K562 (cell line): ENCODE measurements around the gene ELMO3. TPM values are rescaled to one million over a fixed set of nuclear protein-coding genes. Genes with fewer than 3 reads are reported as not detected.
A peak's percentile ranks its signal among the peaks of the same experiment; 100 is the strongest.

Experiments used
- ATAC-seq: fragments of 200-7000 bp; cut with Tn5 transposase; 3 replicates; pipeline ENCODE4 v1.9.1; 2020; ENCODE audit warnings: moderate library complexity
- BruUV-seq: library from RNA; stranded (reverse); fragments of 400-500 nt; replicated peaks from 2 replicates; lab custom pipeline; 2021; lab: Mats Ljungman, UMichigan
- CTCF ChIA-PET: fragments of 300-600 bp; formaldehyde crosslinking; extraction: SDS; loops from one replicate; lab custom pipeline; 2021; ENCODE audit warnings: low intra/inter-chr PET ratio; lab: Yijun Ruan, JAX
- POLR2A ChIA-PET: fragments of 300-600, 350-650 bp; sonication (Branson Sonifier 250); formaldehyde crosslinking; extraction: SDS; loops from one replicate; lab custom pipeline; 2021; ENCODE audit warnings: antibody characterized with exemption, inconsistent platforms; lab: Yijun Ruan, JAX
- DNase-seq, 4 experiments: peaks; one replicate each; pipeline versions ENCODE4 v3.0.0 to v3.0.0-alpha.2; 2011 to 2018; ENCODE audit warnings: low spot score in 3 of 4, mixed read lengths in 3 of 4; ENCODE audit errors: extremely low read depth in 1 of 4
- FAIRE-seq: peaks from 2 replicates; lab custom pipeline; 2011; peaks lifted over from hg19 to GRCh38; lab: Jason Lieb, UNC
- H2AFZ ChIP-seq: 2 replicates; pipeline ENCODE4 v1.6.0; 2011; ENCODE audit warnings: low read depth, low read length, control low read depth, inconsistent platforms
- H3K27ac ChIP-seq: fragments of 200-600 bp; 3 replicates; pipeline ENCODE4 v1.8.0; 2011; ENCODE audit warnings: low read depth, mild to moderate bottlenecking, control low read depth, inconsistent platforms, low read length, moderate library complexity, mixed read lengths; ENCODE audit errors: extremely low read depth
- H3K27me3 ChIP-seq, 2 experiments: fragments of 300-600 bp in 1 of 2; 2 replicates in 1 of 2; 3 replicates in 1 of 2; pipeline versions ENCODE4 v1.6.0 to v1.8.0; 2011; ENCODE audit warnings: inconsistent platforms in 2 of 2, low read length in 2 of 2, mild to moderate bottlenecking in 1 of 2, mixed read lengths in 1 of 2, moderate library complexity in 1 of 2; ENCODE audit not compliant: control insufficient read depth in 2 of 2, insufficient read depth in 2 of 2
- H3K36me3 ChIP-seq: fragments of 300-600 bp; 3 replicates; pipeline ENCODE4 v1.8.0; 2011; ENCODE audit warnings: mild to moderate bottlenecking, low read length, inconsistent platforms; ENCODE audit not compliant: control insufficient read depth, insufficient read depth
- H3K4me1 ChIP-seq, 2 experiments: fragments of 200-600 bp in 1 of 2; replicated peaks in 1 of 2; 2 replicates in 1 of 2; 3 replicates in 1 of 2; pipeline versions ENCODE4 v1.5.1 to v1.8.0; 2011; ENCODE audit warnings: inconsistent platforms in 2 of 2, low read length in 2 of 2, mild to moderate bottlenecking in 1 of 2, mixed read lengths in 1 of 2, moderate library complexity in 1 of 2; ENCODE audit not compliant: control insufficient read depth in 2 of 2, insufficient read depth in 2 of 2
- H3K4me2 ChIP-seq: 2 replicates; pipeline ENCODE4 v1.6.1; 2011; ENCODE audit warnings: low read length, control low read depth, inconsistent platforms, mixed read lengths; ENCODE audit not compliant: insufficient read depth
- H3K4me3 ChIP-seq: fragments of 200-600 bp; sonication (generic), shearing (Covaris generic); 2 replicates; pipeline ENCODE4 v1.5.1; 2016; ENCODE audit warnings: control low read depth, inconsistent platforms
- H3K79me2 ChIP-seq: fragments of 200-600 bp; 3 replicates; pipeline ENCODE4 v1.8.0; 2011; ENCODE audit warnings: low read length, inconsistent platforms; ENCODE audit not compliant: control insufficient read depth, insufficient read depth
- H3K9ac ChIP-seq, 2 experiments: 2 replicates each; pipeline versions ENCODE4 v1.6.0 to v1.6.1; 2011; ENCODE audit warnings: low read depth in 2 of 2, low read length in 2 of 2, control low read depth in 1 of 2, inconsistent platforms in 1 of 2, mild to moderate bottlenecking in 1 of 2, mixed read lengths in 1 of 2; ENCODE audit not compliant: insufficient read depth in 1 of 2
- H3K9me1 ChIP-seq: one replicate; pipeline ENCODE4 v1.6.0; 2011; ENCODE audit warnings: inconsistent platforms, mild to moderate bottlenecking, low read length, moderate library complexity; ENCODE audit not compliant: control insufficient read depth, insufficient read depth
- H3K9me3 ChIP-seq: replicated peaks from 2 replicates; pipeline ENCODE4 v1.5.1; 2011; ENCODE audit warnings: low read depth, low read length, inconsistent platforms; ENCODE audit not compliant: control insufficient read depth, insufficient read depth
- H4K20me1 ChIP-seq: replicated peaks from 2 replicates; pipeline ENCODE4 v1.6.1; 2011; ENCODE audit warnings: low read length, inconsistent platforms, mixed read lengths; ENCODE audit not compliant: control insufficient read depth, insufficient read depth
- CHD1 ChIP-seq: fragments of 200-600 bp; sonication (generic); IDR thresholded peaks from one replicate; pipeline ENCODE4 v1.6.1; 2012; ENCODE audit warnings: mild to moderate bottlenecking, moderate library complexity, low read length, inconsistent platforms
- ELK1 ChIP-seq: sonication (generic); formaldehyde crosslinking; IDR thresholded peaks from 2 replicates; pipeline ENCODE4 v1.8.1; 2022; ENCODE audit warnings: missing genetic modification reagents
- GATAD2A ChIP-seq: fragments of 450-650 bp; IDR thresholded peaks from 2 replicates; pipeline ENCODE4 v1.6.1; 2017
- GTF2E2 ChIP-seq: fragments of 200-800 bp; sonication (Bioruptor generic); IDR thresholded peaks from 2 replicates; pipeline ENCODE4 v1.6.1; 2016; ENCODE audit warnings: missing genetic modification characterization, missing compliant biosample characterization
- HDGF ChIP-seq: fragments of 450-650 bp; IDR thresholded peaks from 2 replicates; pipeline ENCODE4 v1.6.1; 2016
- MLX ChIP-seq, 2 experiments: fragments of 450-650 bp in 1 of 2; sonication (generic) in 1 of 2; formaldehyde crosslinking; conservative IDR thresholded peaks; 2 replicates each; pipeline versions ENCODE4 v1.4.0 to v1.8.1; 2020 to 2022; ENCODE audit warnings: mild to moderate bottlenecking in 1 of 2, missing genetic modification reagents in 1 of 2
- NONO ChIP-seq, 2 experiments: fragments of 200-400 bp in 1 of 2; fragments of 450-650 bp in 1 of 2; formaldehyde crosslinking in 1 of 2; IDR thresholded peaks; 2 replicates each; pipeline ENCODE4 v1.6.1; 2017; ENCODE audit warnings: low read depth in 2 of 2, mild to moderate bottlenecking in 2 of 2, moderate library complexity in 2 of 2, low read length in 1 of 2
- NR2C2 ChIP-seq, 2 experiments: fragments of 200-800 bp in 1 of 2; sonication (Bioruptor generic) in 1 of 2; sonication (generic) in 1 of 2; formaldehyde crosslinking in 1 of 2; IDR thresholded peaks; 2 replicates each; pipeline versions ENCODE4 v1.6.1 to v1.8.0; 2016 to 2022; ENCODE audit warnings: mild to moderate bottlenecking in 1 of 2, missing compliant biosample characterization in 1 of 2, missing genetic modification characterization in 1 of 2, missing genetic modification reagents in 1 of 2
- RBBP5 ChIP-seq: fragments of 200-600 bp; sonication (generic); IDR thresholded peaks from 2 replicates; pipeline ENCODE4 v1.6.1; 2012; ENCODE audit warnings: borderline replicate concordance, mild to moderate bottlenecking, low read length, control low read depth, inconsistent platforms; ENCODE audit not compliant: insufficient read depth, poor library complexity, severe bottlenecking
- SREBF1 ChIP-seq: fragments of 150-350 bp; IDR thresholded peaks from 2 replicates; pipeline ENCODE4 v1.6.1; 2014; ENCODE audit warnings: antibody characterized with exemption, low read depth, low read length, borderline replicate concordance
- STAG1 ChIP-seq: sonication (generic); formaldehyde crosslinking; IDR thresholded peaks from 2 replicates; pipeline ENCODE4 v1.5.0; 2020; ENCODE audit warnings: missing genetic modification reagents, borderline replicate concordance
- STAT5B ChIP-seq: fragments of 250-450 bp; sonication (Bioruptor Pico); IDR thresholded peaks from 2 replicates; pipeline ENCODE4 v1.8.0; 2021; ENCODE audit warnings: mild to moderate bottlenecking, inconsistent platforms
- TAF1 ChIP-seq: IDR thresholded peaks from 2 replicates; pipeline ENCODE4 v1.6.1; 2011; ENCODE audit warnings: mild to moderate bottlenecking, low read length, moderate library complexity; ENCODE audit not compliant: insufficient read depth, control insufficient read depth, severe bottlenecking; ENCODE audit errors: extremely low read depth
- U2AF1 ChIP-seq: fragments of 200-400 bp; formaldehyde crosslinking; optimal IDR thresholded peaks from 2 replicates; pipeline ENCODE3; 2017; ENCODE audit warnings: mild to moderate bottlenecking, low read depth, low read length, moderate library complexity
- ZNF121 ChIP-seq: sonication (generic); formaldehyde crosslinking; conservative IDR thresholded peaks from 2 replicates; pipeline ENCODE4 v1.8.0; 2022; ENCODE audit warnings: missing genetic modification reagents
- ZNF165 ChIP-seq: fragments of 250-450 bp; sonication (Bioruptor Pico); IDR thresholded peaks from 2 replicates; pipeline ENCODE4 v1.4.0; 2020; ENCODE audit warnings: borderline replicate concordance
- ZNF395 ChIP-seq: fragments of 200-800 bp; sonication (Bioruptor generic); IDR thresholded peaks from 2 replicates; pipeline ENCODE4 v1.6.1; 2017; ENCODE audit warnings: missing genetic modification characterization, missing compliant biosample characterization
- ZNF696 ChIP-seq: fragments of 250-450 bp; sonication (Bioruptor Pico); conservative IDR thresholded peaks from 2 replicates; pipeline ENCODE4 v1.4.0; 2020; ENCODE audit warnings: mild to moderate bottlenecking, moderate library complexity
- WGBS: fragments of 100-300 bp; shearing (Covaris generic); methylation state at CpG from one replicate; pipeline ENCODE4 v1.1.6; 2016; ENCODE audit warnings: low coverage, mixed read lengths; ENCODE audit not compliant: insufficient coverage; ENCODE audit errors: missing lambda C conversion rate; 5-methylcytosine and 5-hydroxymethylcytosine counted together
- in situ Hi-C: fragments of 300-500 bp; cut with MboI; formaldehyde crosslinking; loops from 4 replicates; pipeline ENCODE4 v1.15.0; 2018; ENCODE audit warnings: inconsistent platforms, mixed read lengths
- intact Hi-C: fragments of 100-400 bp; cut with micrococcal nuclease; formaldehyde crosslinking; loops from 2 replicates; pipeline ENCODE4 v1.14.2; 2022
- polyA plus RNA-seq, 8 experiments: library from polyadenylated mRNA; depleted of rRNA in 4 of 8; stranded (reverse) in 5 of 8; unstranded in 3 of 8; fragments of >200 nt; fragmentation: Nextera tagmentation in 2 of 8; fragmentation: Illumina TruSeq in 1 of 8; extraction: Ambion mirVana in 2 of 8; extraction: Trizol in 1 of 8; gene quantifications; 2 replicates each; pipeline versions ENCODE4 v1.2.1 to v1.2.3, GENCODE V29; 2011 to 2014; ENCODE audit warnings: inconsistent platforms in 1 of 8, missing spikeins in 1 of 8
- total RNA-seq, 7 experiments: library from RNA; depleted of rRNA in 6 of 7; stranded (reverse); fragments of >200 nt in 6 of 7; fragmentation: Illumina TruSeq in 2 of 7; extraction: Trizol in 2 of 7; gene quantifications; 2 replicates each; pipeline versions ENCODE4 v1.2.1 to v1.2.3, GENCODE V29; 2011 to 2021; ENCODE audit warnings: low replicate concordance in 1 of 7

ELMO3 gene
- total and polyA plus RNA-seq, 9 of the 15 experiments (the other 6 are each of a cell fraction or from before 2014, with no cell fraction given) = 0.04 to 5.1 (median 1.5) TPM

- Histone ChIP-seq H3K4me2 (peak within 1 kb of the TSS; percentile 54), H3K27me3 (no peaks in the 10 kb centered on the region), H3K4me1 (peaks cover 14 to 84% of the 10 kb centered on the region in 2 experiments), H3K9ac (peak within 1 kb of the TSS; percentile 76 to 95), H3K36me3 (peaks cover 13% of the 10 kb centered on the region; the same call in 2 of the 3 replicates), H3K27ac (peak within 1 kb of the TSS; percentile 82), H2AFZ (peak within 1 kb of the TSS; percentile 86), H3K79me2 (peaks cover 18% of the 10 kb centered on the region), H3K9me3 (no peaks in the 10 kb centered on the region), H3K4me3 (peak within 1 kb of the TSS; percentile 34), H3K9me1 (no peaks in the 10 kb centered on the region), H4K20me1 (no peaks in the 10 kb centered on the region)
- WGBS = 3% methylated on average over 36 of the region's 41 CpGs
- CTCF ChIA-PET = interaction anchor here (0.7 kb wide), 1 partner anchor 14 kb away, joined by 4 read pairs; the partner anchor contains the start of gene B3GNT9
- no TSS peak for BruUV-seq
- intact Hi-C loops = no loop called here
- POLR2A ChIA-PET = no interaction called here
- in situ Hi-C loops = loop anchor here (25.0 kb wide), 1 partner anchor 202 kb away; the partner anchor contains the start of gene CES3
- FAIRE-seq (peak; percentile 60), DNase-seq (peak; percentile 79 to 87 (median 84)), ATAC-seq (peak; percentile 82)
- no peak for TF ChIP-seq ZNF696
- TF ChIP-seq HDGF = no peak
- TF ChIP-seq RBBP5 = peak; percentile 59
- TF ChIP-seq STAT5B (CRISPR knock-in tag) = no peak
- no peak for TF ChIP-seq NR2C2 (CRISPR knock-in tag; IDR thresholded peaks at IDR 0.05)
- TF ChIP-seq NR2C2 (tag; IDR thresholded peaks at IDR 0.05) = peak; percentile 82
- no peak for TF ChIP-seq ZNF395 (CRISPR knock-in tag)
- TF ChIP-seq ELK1 (CRISPR knock-in tag) = no peak
- TF ChIP-seq U2AF1 = peak; percentile 61
- no peak for TF ChIP-seq SREBF1
- TF ChIP-seq ZNF121 = no peak
- peak in 1 of 2 experiments; percentile 92; a peak in 1 of 4 replicates for TF ChIP-seq MLX (CRISPR knock-in tag; conservative IDR thresholded peaks at IDR 0.05)
- no peak for TF ChIP-seq GATAD2A
- no peak for TF ChIP-seq STAG1 (CRISPR knock-in tag)
- no peak for TF ChIP-seq CHD1
- no peak for TF ChIP-seq GTF2E2 (tag)
- TF ChIP-seq ZNF165 (CRISPR knock-in tag) = no peak
- peak in 1 of 2 experiments; percentile 66; a peak in 2 of 4 replicates for TF ChIP-seq NONO (IDR thresholded peaks at IDR 0.05; ENCODE audit: low read depth in 2 of 2, low read length in 1 of 2)
- peak; percentile 41 for TF ChIP-seq TAF1
Measured at GRCh38 chr16:67164599-67165061, 34.3 kb upstream of the ELMO3 start, which contains the start of gene HSF4. HSF4 (plus strand) TSS chr16:67164745; CDS start chr16:67164812, 67 bp downstream.
